Dendritic cell treated with granulocyte-macrophage colony-stimulating factor and Interleukin-4, amounts not matched to agents 40 ng/mL and 50 ng/mL, for 4 days (primary cell): ENCODE data around the gene CST9.

ENCODE experiments used
- H3K27ac Mint-ChIP-seq: one replicate; pipeline ENCODE4 v1.8.0; 2022; ENCODE audit warnings: mild to moderate bottlenecking, mixed read lengths
- H3K27me3 Mint-ChIP-seq: one replicate; pipeline ENCODE4 v1.8.0; 2022; ENCODE audit warnings: mild to moderate bottlenecking, mixed read lengths
- H3K36me3 Mint-ChIP-seq: one replicate; pipeline ENCODE4 v1.8.0; 2022; ENCODE audit warnings: low read depth, mixed read lengths
- H3K4me1 Mint-ChIP-seq: one replicate; pipeline ENCODE4 v1.8.0; 2022; ENCODE audit warnings: low read depth, mixed read lengths
- H3K4me3 Mint-ChIP-seq: one replicate; pipeline ENCODE4 v1.8.0; 2022; ENCODE audit warnings: mild to moderate bottlenecking, moderate library complexity, mixed read lengths
- H3K9me3 Mint-ChIP-seq: one replicate; pipeline ENCODE4 v1.8.0; 2022; ENCODE audit warnings: mixed read lengths
- intact Hi-C: fragments of 100-400 bp; cut with micrococcal nuclease; formaldehyde crosslinking; loops from one replicate; pipeline ENCODE4 v1.15.0; 2022

The CST9 gene

GRCh38 chr20:23605867-23606651 lies at the start of gene CST9:
CST9 (minus strand) TSS chr20:23605917; CDS start chr20:23605864, 53 bp downstream.
- no peak within 1 kb of the TSS for H3K27ac Mint-ChIP-seq
- no peak within 1 kb of the TSS for H3K4me3 Mint-ChIP-seq
- no peaks in the 10 kb centered on the region for H3K36me3 Mint-ChIP-seq
- H3K27me3 Mint-ChIP-seq = peaks cover 24% of the 10 kb centered on the region
- intact Hi-C loops = loop anchor here (1.0 kb wide), 1 partner anchor 164 kb away; no protein-coding TSS in a partner anchor
- peaks cover 6% of the 10 kb centered on the region for H3K9me3 Mint-ChIP-seq
- peaks cover 34% of the 10 kb centered on the region for H3K4me1 Mint-ChIP-seq

DNA sequence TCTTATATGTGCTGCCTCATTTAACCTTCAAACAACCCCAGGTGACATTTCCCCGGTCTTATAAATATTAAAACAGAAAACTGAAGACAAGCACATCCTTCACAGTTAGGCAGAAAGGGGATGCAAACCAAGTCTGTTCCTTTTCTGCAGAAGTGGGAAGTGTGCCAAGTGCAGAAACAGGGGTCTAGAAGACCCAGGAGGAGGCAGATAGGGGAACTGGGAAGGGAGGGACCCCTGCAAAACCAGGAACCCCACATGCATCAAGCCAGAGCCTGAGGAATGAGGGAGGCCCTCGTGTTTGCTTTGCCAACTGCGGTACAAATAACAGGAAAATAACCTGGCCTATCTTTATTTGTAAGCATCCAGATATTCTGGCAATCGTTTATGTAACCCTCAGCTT lies 49.0 kb upstream of the CST9 start:
- Mint-ChIP-seq H3K4me1 (peaks cover 73% of the 10 kb centered on the region), H3K27me3 (no peaks in the 10 kb centered on the region), H3K27ac (peak overlapping the region; percentile 92), H3K9me3 (no peaks in the 10 kb centered on the region), H3K36me3 (no peaks in the 10 kb centered on the region), H3K4me3 (peak overlapping the region; percentile 51)
- intact Hi-C loops = loop anchor here (1.0 to 5.0 kb wide), 3 partner anchors 11 to 32 kb away; no protein-coding TSS in a partner anchor

- no peaks in the 10 kb centered on the region for H3K27me3 Mint-ChIP-seq
- peaks cover 68% of the 10 kb centered on the region for H3K4me1 Mint-ChIP-seq
- H3K27ac Mint-ChIP-seq = peak overlapping the region; percentile 92
- no peaks in the 10 kb centered on the region for H3K36me3 Mint-ChIP-seq
- no peak overlapping the region for H3K4me3 Mint-ChIP-seq
- intact Hi-C loops = loop anchor here (1.0 kb wide), 1 partner anchor 11 kb away; no protein-coding TSS in a partner anchor
- H3K9me3 Mint-ChIP-seq = no peaks in the 10 kb centered on the region
Measured at GRCh38 chr20:23654000-23654399, 48.3 kb upstream of the CST9 start.

DNA sequence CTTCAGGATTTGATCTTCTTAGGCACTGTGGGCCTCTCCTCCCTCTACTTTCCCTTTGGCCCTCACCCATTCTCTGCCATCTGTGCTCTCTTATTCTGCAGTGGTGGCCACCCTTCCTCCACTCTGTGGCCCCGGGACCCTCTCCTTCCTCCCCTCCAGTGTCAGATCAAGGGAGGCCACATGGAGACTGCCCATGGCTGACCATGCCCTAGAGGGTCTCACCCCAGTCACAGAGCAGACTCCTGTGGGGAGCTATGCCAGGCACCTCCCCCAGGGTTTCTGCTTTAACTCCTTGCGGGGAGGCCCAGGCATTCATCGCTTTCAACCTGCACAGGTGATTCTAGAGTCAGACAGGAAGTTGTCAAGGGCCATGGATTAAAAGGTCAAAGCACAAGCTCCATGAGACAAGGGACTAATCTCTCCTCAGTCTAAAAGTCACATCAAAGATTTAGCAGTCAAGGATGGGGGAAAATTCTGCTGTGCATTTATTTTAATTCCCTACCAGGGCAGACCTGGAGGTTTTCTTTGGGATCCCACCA lies 47.8 kb upstream of the CST9 start:
- Mint-ChIP-seq H3K4me1 (peaks cover 69% of the 10 kb centered on the region), H3K27ac (peak overlapping the region; percentile 92)

GRCh38 chr20:23652926-23653325 lies 47.2 kb upstream of the CST9 start:
- intact Hi-C loops = no loop called here
- Mint-ChIP-seq H3K4me3 (no peak overlapping the region), H3K9me3 (no peaks in the 10 kb centered on the region), H3K36me3 (no peaks in the 10 kb centered on the region), H3K4me1 (peaks cover 66% of the 10 kb centered on the region), H3K27me3 (no peaks in the 10 kb centered on the region), H3K27ac (peak overlapping the region; percentile 92)

More for the DNA sequence above, 47.8 kb upstream of the CST9 start:
- Mint-ChIP-seq H3K27me3 (no peaks in the 10 kb centered on the region), H3K36me3 (no peaks in the 10 kb centered on the region), H3K9me3 (no peaks in the 10 kb centered on the region), H3K4me3 (peak overlapping the region; percentile 32)
- intact Hi-C loops = no loop called here

- Mint-ChIP-seq H3K4me1 (peaks cover 63% of the 10 kb centered on the region), H3K27ac (peak overlapping the region; percentile 92), H3K4me3 (no peak overlapping the region), H3K36me3 (no peaks in the 10 kb centered on the region), H3K27me3 (no peaks in the 10 kb centered on the region), H3K9me3 (no peaks in the 10 kb centered on the region)
- intact Hi-C loops = no loop called here
Measured at GRCh38 chr20:23652371-23652770, 46.7 kb upstream of the CST9 start.

GRCh38 chr20:23651117-23651516 lies 45.4 kb upstream of the CST9 start:
- intact Hi-C loops = no loop called here
- Mint-ChIP-seq H3K9me3 (no peaks in the 10 kb centered on the region), H3K27ac (peak overlapping the region; percentile 58), H3K4me3 (no peak overlapping the region), H3K4me1 (peaks cover 62% of the 10 kb centered on the region), H3K27me3 (no peaks in the 10 kb centered on the region), H3K36me3 (no peaks in the 10 kb centered on the region)

- Mint-ChIP-seq H3K27ac (no peak overlapping the region), H3K4me3 (no peak overlapping the region), H3K27me3 (no peaks in the 10 kb centered on the region), H3K4me1 (peaks cover 62% of the 10 kb centered on the region), H3K36me3 (no peaks in the 10 kb centered on the region), H3K9me3 (no peaks in the 10 kb centered on the region)
- intact Hi-C loops = loop anchor here (10.0 kb wide), 2 partner anchors 1665 to 1975 kb away; partner anchors contain the start of gene NANP
Measured at GRCh38 chr20:23649830-23650417, 44.2 kb upstream of the CST9 start.

DNA sequence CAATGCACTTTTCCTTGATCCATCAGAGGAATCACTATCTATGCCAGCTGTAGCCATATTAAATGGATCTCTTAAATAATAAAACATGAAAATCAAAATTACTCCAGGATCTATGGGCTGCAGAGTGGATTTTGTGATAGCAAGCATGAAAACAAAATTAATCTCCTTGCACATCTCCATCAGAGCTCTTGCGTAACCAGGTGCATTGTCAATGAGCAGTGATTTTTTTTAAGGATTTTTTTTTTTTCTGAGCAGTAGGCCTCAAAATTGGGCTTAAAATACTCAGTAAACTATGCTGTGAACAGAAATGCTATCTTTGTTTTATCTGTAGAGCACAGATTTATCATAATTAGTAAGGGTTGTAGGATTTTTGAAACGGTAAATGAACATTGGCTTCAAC lies 43.5 kb upstream of the CST9 start:
- Mint-ChIP-seq H3K9me3 (no peaks in the 10 kb centered on the region), H3K27me3 (no peaks in the 10 kb centered on the region)

GRCh38 chr20:23647346-23647745 lies 41.6 kb upstream of the CST9 start:
- no peaks in the 10 kb centered on the region for H3K36me3 Mint-ChIP-seq
- intact Hi-C loops = loop anchor here (10.0 kb wide), 2 partner anchors 1667 to 1977 kb away; partner anchors contain the start of gene NANP

More for the DNA sequence above, 43.5 kb upstream of the CST9 start:
- no peak overlapping the region for H3K4me3 Mint-ChIP-seq
- H3K27ac Mint-ChIP-seq = no peak overlapping the region
- no peaks in the 10 kb centered on the region for H3K36me3 Mint-ChIP-seq
- peaks cover 61% of the 10 kb centered on the region for H3K4me1 Mint-ChIP-seq
- intact Hi-C loops = loop anchor here (10.0 kb wide), 2 partner anchors 1666 to 1976 kb away; partner anchors contain the start of gene NANP

GRCh38 chr20:23646106-23646873 lies 40.6 kb upstream of the CST9 start:
- intact Hi-C loops = loop anchor here (10.0 kb wide), 2 partner anchors 1669 to 1979 kb away; partner anchors contain the start of gene NANP
- peak overlapping the region; percentile 94 for H3K27ac Mint-ChIP-seq
- H3K36me3 Mint-ChIP-seq = no peaks in the 10 kb centered on the region
- H3K4me1 Mint-ChIP-seq = peaks cover 71% of the 10 kb centered on the region
- H3K27me3 Mint-ChIP-seq = no peaks in the 10 kb centered on the region
- peak overlapping the region; percentile 37 for H3K4me3 Mint-ChIP-seq
- H3K9me3 Mint-ChIP-seq = no peaks in the 10 kb centered on the region

More at GRCh38 chr20:23647346-23647745, 41.6 kb upstream of the CST9 start:
- H3K4me3 Mint-ChIP-seq = no peak overlapping the region
- no peaks in the 10 kb centered on the region for H3K9me3 Mint-ChIP-seq
- peak overlapping the region; percentile 94 for H3K27ac Mint-ChIP-seq
- H3K4me1 Mint-ChIP-seq = peaks cover 61% of the 10 kb centered on the region
- H3K27me3 Mint-ChIP-seq = no peaks in the 10 kb centered on the region

DNA sequence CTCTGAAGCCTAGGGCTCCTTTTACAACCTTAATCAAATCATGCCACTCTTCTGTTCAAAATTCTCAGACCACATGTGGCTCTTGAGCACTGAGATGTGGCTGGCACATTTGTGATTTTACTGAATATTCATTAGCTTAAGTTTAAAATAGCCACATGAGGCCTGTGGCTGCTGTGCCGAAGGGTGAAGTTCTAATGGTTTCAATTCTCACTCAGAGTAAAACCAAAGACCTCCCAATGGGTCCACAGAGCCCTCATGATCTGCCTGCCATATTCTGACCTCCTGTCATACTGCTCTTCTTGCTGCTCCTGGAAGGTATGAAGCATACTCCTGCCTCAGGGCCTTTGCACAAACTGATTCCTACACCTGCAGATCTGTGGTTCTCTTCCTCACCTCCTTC lies 39.9 kb upstream of the CST9 start:
- no peaks in the 10 kb centered on the region for H3K9me3 Mint-ChIP-seq
- intact Hi-C loops = loop anchor here (10.0 kb wide), 2 partner anchors 1669 to 1979 kb away; partner anchors contain the start of gene NANP

GRCh38 chr20:23644164-23644563 lies 38.4 kb upstream of the CST9 start:
- no peak overlapping the region for H3K4me3 Mint-ChIP-seq
- no peaks in the 10 kb centered on the region for H3K27me3 Mint-ChIP-seq
- H3K36me3 Mint-ChIP-seq = no peaks in the 10 kb centered on the region
- intact Hi-C loops = loop anchor here (10.0 kb wide), 2 partner anchors 1671 to 1981 kb away; partner anchors contain the start of gene NANP
- H3K9me3 Mint-ChIP-seq = no peaks in the 10 kb centered on the region
- H3K27ac Mint-ChIP-seq = peak overlapping the region; percentile 94
- peaks cover 87% of the 10 kb centered on the region for H3K4me1 Mint-ChIP-seq

More for the DNA sequence above, 39.9 kb upstream of the CST9 start:
- no peaks in the 10 kb centered on the region for H3K36me3 Mint-ChIP-seq
- no peaks in the 10 kb centered on the region for H3K27me3 Mint-ChIP-seq
- peaks cover 74% of the 10 kb centered on the region for H3K4me1 Mint-ChIP-seq
- H3K27ac Mint-ChIP-seq = peak overlapping the region; percentile 94
- no peak overlapping the region for H3K4me3 Mint-ChIP-seq
